Limb (tissue), 2 donors: ENCODE data around the gene ABCD3.
A peak's percentile ranks its signal among the peaks of the same experiment; 100 is the strongest.
"Not testable (repeated sequence)": the region's sequence is repeated elsewhere in the genome, so short reads cannot be mapped to it uniquely, and the experiment has no call there.

Experiments
- DNase-seq, 2 donors: peaks; one replicate each; pipeline ENCODE4 v3.0.0-alpha.2; 2016; ENCODE audit errors: extremely low spot score in 2 of 2

The ABCD3 gene

GRCh38 chr1:94544706-94545490 is 126.7 kb downstream of the ABCD3 start:
- DNase-seq = no peak

- no peak for DNase-seq
These were observed 131.5 kb downstream of the ABCD3 start for GRCh38 chr1:94549706-94550105.

- no peak for DNase-seq
These were observed 132.2 kb downstream of the ABCD3 start for GRCh38 chr1:94550396-94550795.

- DNase-seq = peak in 1 of 2 donors; percentile 29
These were observed 132.6 kb downstream of the ABCD3 start for GRCh38 chr1:94550800-94551241.

- no peak for DNase-seq
These were observed 133.3 kb downstream of the ABCD3 start for GRCh38 chr1:94551449-94551848.

- DNase-seq = no peak
These were observed 133.9 kb downstream of the ABCD3 start for GRCh38 chr1:94552071-94552586.

- DNase-seq = no peak
These were observed 135.1 kb downstream of the ABCD3 start for GRCh38 chr1:94553323-94553730.

- no peak for DNase-seq
These were observed 135.7 kb downstream of the ABCD3 start for GRCh38 chr1:94553931-94554330.

- DNase-seq = no peak
These were observed 136.4 kb downstream of the ABCD3 start for GRCh38 chr1:94554580-94554979.

GRCh38 chr1:94555091-94555490 is 136.9 kb downstream of the ABCD3 start:
- no peak for DNase-seq

GRCh38 chr1:94559921-94560320 is 141.7 kb downstream of the ABCD3 start:
- DNase-seq = no peak

- no peak for DNase-seq
These were observed 142.1 kb downstream of the ABCD3 start for GRCh38 chr1:94560333-94560732.

- no peak for DNase-seq
These were observed 144.5 kb downstream of the ABCD3 start for GRCh38 chr1:94562519-94563260.

GRCh38 chr1:94565901-94566300 is 147.7 kb downstream of the ABCD3 start:
- no peak for DNase-seq

GRCh38 chr1:94566436-94566835 is 148.2 kb downstream of the ABCD3 start:
- DNase-seq = not testable (repeated sequence)

GRCh38 chr1:94567975-94568607 is 149.9 kb downstream of the ABCD3 start:
- DNase-seq = not testable (repeated sequence)
